Panc1 (cell line): ENCODE measurements around the gene NEK5. TPM values are rescaled to one million over a fixed set of nuclear protein-coding genes. Genes with fewer than 3 reads are reported as not detected.
A peak's percentile ranks its signal among the peaks of the same experiment; 100 is the strongest.

Source experiments
- ATAC-seq: fragments of 200-7000 bp; cut with Tn5 transposase; 2 replicates; pipeline ENCODE4 v1.9.1; 2020; ENCODE audit warnings: mild to moderate bottlenecking, moderate library complexity
- BruUV-seq: library from RNA; stranded (reverse); fragments of 400-500 nt; replicated peaks from 2 replicates; lab custom pipeline; 2021; lab: Mats Ljungman, UMichigan
- CTCF ChIA-PET: fragments of 300-600 bp; sonication (Branson Sonifier 250); formaldehyde crosslinking; loops from one replicate; lab custom pipeline; 2022; ENCODE audit warnings: antibody characterized with exemption; lab: Charles Lee
- POLR2A ChIA-PET: fragments of 300-600 bp; sonication (Branson Sonifier 250); formaldehyde crosslinking; loops from one replicate; lab custom pipeline; 2022; ENCODE audit warnings: antibody characterized with exemption; lab: Charles Lee
- DNase-seq: peaks from one replicate; pipeline ENCODE4 v3.0.0-alpha.2; 2010; ENCODE audit warnings: low read depth, low spot score
- H3K27ac ChIP-seq: 2 replicates; pipeline ENCODE4 v1.5.1; 2011; ENCODE audit warnings: mild to moderate bottlenecking, low read length, inconsistent platforms
- H3K27me3 ChIP-seq: fragments of 200-500 bp; sonication (Bioruptor generic); 2 replicates; pipeline ENCODE4 v1.6.0; 2014; ENCODE audit warnings: low read length, inconsistent platforms; ENCODE audit not compliant: control insufficient read depth, insufficient read depth
- H3K36me3 ChIP-seq: fragments of 200-500 bp; sonication (Bioruptor generic); 2 replicates; pipeline ENCODE4 v1.5.1; 2014; ENCODE audit warnings: inconsistent platforms, mild to moderate bottlenecking, low read length, moderate library complexity; ENCODE audit not compliant: control insufficient read depth, insufficient read depth
- H3K4me1 ChIP-seq: 2 replicates; pipeline ENCODE4 v1.5.1; 2011; ENCODE audit warnings: inconsistent platforms, mild to moderate bottlenecking, low read length, moderate library complexity; ENCODE audit not compliant: control insufficient read depth, insufficient read depth
- H3K4me3 ChIP-seq, 2 experiments: 2 replicates each; pipeline ENCODE4 v1.5.1; 2011 to 2012; ENCODE audit warnings: low read depth in 2 of 2, low read length in 2 of 2, mild to moderate bottlenecking in 2 of 2, inconsistent platforms in 1 of 2, moderate library complexity in 1 of 2
- H3K9me3 ChIP-seq: fragments of 200-500 bp; sonication (Bioruptor generic); 2 replicates; pipeline ENCODE4 v1.5.1; 2014; ENCODE audit warnings: low read depth, mild to moderate bottlenecking, inconsistent platforms, low read length, moderate library complexity; ENCODE audit not compliant: control insufficient read depth, insufficient read depth
- CTCF ChIP-seq: fragments of 450-650 bp; IDR thresholded peaks from 2 replicates; pipeline ENCODE4 v1.5.1; 2017; ENCODE audit warnings: mild to moderate bottlenecking
- POLR2AphosphoS5 ChIP-seq: IDR thresholded peaks from 2 replicates; pipeline ENCODE4 v1.6.1; 2012; ENCODE audit warnings: mild to moderate bottlenecking, low read depth, low read length, moderate library complexity
- REST ChIP-seq, 2 experiments: IDR thresholded peaks; 2 replicates each; pipeline ENCODE4 v1.6.1; 2011 to 2012; ENCODE audit warnings: low read depth in 2 of 2, control low read depth in 1 of 2, low read length in 1 of 2, mild to moderate bottlenecking in 1 of 2, moderate library complexity in 1 of 2; ENCODE audit not compliant: insufficient read depth in 1 of 2
- SIN3A ChIP-seq: IDR thresholded peaks from 2 replicates; pipeline ENCODE4 v1.6.1; 2012; ENCODE audit warnings: low read depth, mild to moderate bottlenecking, low read length, moderate library complexity, borderline replicate concordance; ENCODE audit not compliant: insufficient read depth
- TCF7L2 ChIP-seq: IDR thresholded peaks from 2 replicates; pipeline ENCODE4 v1.6.1; 2011; ENCODE audit warnings: mild to moderate bottlenecking, low read depth, low read length, inconsistent platforms
- in situ Hi-C: cut with HindIII; loops from 2 replicates; pipeline ENCODE4 v1.10.0; 2016; ENCODE audit warnings: low sequenced_read_pairs, low pct_unique_long_range_greater_than_20kb
- intact Hi-C: fragments of 100-400 bp; cut with micrococcal nuclease; formaldehyde crosslinking; loops from one replicate; pipeline ENCODE4 v1.10.0; 2022; ENCODE audit not compliant: unreplicated experiment
- total RNA-seq: library from RNA; stranded (reverse); gene quantifications from one replicate; pipeline ENCODE4 v1.2.1, GENCODE V29; 2021; ENCODE audit not compliant: unreplicated experiment

Gene NEK5
- total RNA-seq, 1 experiment from 2014 or later = 0.08 TPM

- Histone ChIP-seq H3K36me3 (no peaks in the 10 kb centered on the region), H3K4me3 (peak overlapping the region in 1 of 2 experiments; percentile 6; a peak in 1 of 4 replicates), H3K27ac (peak overlapping the region; percentile 54), H3K9me3 (no peaks in the 10 kb centered on the region), H3K27me3 (no peaks in the 10 kb centered on the region), H3K4me1 (peaks cover 53% of the 10 kb centered on the region)
- TF ChIP-seq TCF7L2 (no peak), POLR2AphosphoS5 (no peak), SIN3A (no peak), CTCF (no peak), REST (IDR thresholded peaks at IDR 0.05; ENCODE audit: insufficient read depth in 1 of 2, low read depth in 2 of 2, low read length in 1 of 2) (no peak)
- intact Hi-C loops = loop anchor here (5.0 to 10.0 kb wide), 3 partner anchors 95 to 195 kb away; partner anchors contain the start of gene NEK5
- POLR2A ChIA-PET = no interaction called here
- in situ Hi-C loops = no loop called here
- no TSS peak for BruUV-seq
- ATAC-seq = peak; percentile 8; the same call in 1 of the 2 replicates
- DNase-seq = no peak
- CTCF ChIA-PET = no interaction called here
These were observed 129.0 kb downstream of the NEK5 start for GRCh38 chr13:51999921-52000320.

GRCh38 chr13:51999510-51999911, 129.4 kb downstream of the NEK5 start:
- Histone ChIP-seq H3K9me3 (no peaks in the 10 kb centered on the region), H3K36me3 (no peaks in the 10 kb centered on the region), H3K27ac (peak overlapping the region; percentile 85), H3K27me3 (no peaks in the 10 kb centered on the region), H3K4me3 (peak overlapping the region; percentile 2 to 6; a peak in 1 of 4 replicates), H3K4me1 (peaks cover 56% of the 10 kb centered on the region)
- peak; percentile 50; the same call in 1 of the 2 replicates for ATAC-seq
- no peak for DNase-seq
- ChIA-PET CTCF (interaction anchor here (0.6 kb wide), 1 partner anchor 128 kb away, joined by 3 read pairs; no protein-coding TSS in a partner anchor), POLR2A (no interaction called here)
- in situ Hi-C loops = no loop called here
- no TSS peak for BruUV-seq
- TF ChIP-seq TCF7L2 (no peak), REST (IDR thresholded peaks at IDR 0.05; ENCODE audit: insufficient read depth in 1 of 2, low read depth in 2 of 2, low read length in 1 of 2) (no peak), SIN3A (no peak), CTCF (no peak), POLR2AphosphoS5 (no peak)
- intact Hi-C loops = loop anchor here (5.0 to 10.0 kb wide), 2 partner anchors 95 to 128 kb away; partner anchors contain the start of gene NEK5
